GM19023 (cell line): ENCODE measurements around the gene TCF7.

Source experiments
- ATAC-seq: cut with Tn5 transposase; IDR thresholded peaks from one replicate; pipeline ENCODE4 v1.9.1; 2021; ENCODE audit warnings: mild to moderate bottlenecking, moderate library complexity; ENCODE audit not compliant: unreplicated experiment

TCF7 gene

GRCh38 chr5:134113902-134114875, at the start of gene TCF7:
Gene TCF7, plus strand, starts transcription at chr5:134114681. Its CDS starts 226 bp downstream, at chr5:134114907.
- ATAC-seq = peak; percentile 81

GRCh38 chr5:134069553-134069952, 44.9 kb upstream of the TCF7 start:
- no peak for ATAC-seq

- peak; percentile 40 for ATAC-seq
Observed at GRCh38 chr5:134070725-134071613, 43.5 kb upstream of the TCF7 start.

- ATAC-seq = peak; percentile 44
Observed at GRCh38 chr5:134071614-134072207, 42.8 kb upstream of the TCF7 start.

GRCh38 chr5:134072471-134073210, 41.8 kb upstream of the TCF7 start:
- no peak for ATAC-seq

GRCh38 chr5:134073404-134073803, 41.1 kb upstream of the TCF7 start:
- no peak for ATAC-seq

- no peak for ATAC-seq
Observed at GRCh38 chr5:134075102-134075501, 39.4 kb upstream of the TCF7 start.

GRCh38 chr5:134077926-134078580, 36.4 kb upstream of the TCF7 start:
- no peak for ATAC-seq

GRCh38 chr5:134079748-134080581, 34.5 kb upstream of the TCF7 start:
- ATAC-seq = no peak

GRCh38 chr5:134082264-134082992, 32.1 kb upstream of the TCF7 start:
- no peak for ATAC-seq

- ATAC-seq = no peak
Observed at GRCh38 chr5:134083517-134083916, 31.0 kb upstream of the TCF7 start.

GRCh38 chr5:134084022-134084565, 30.4 kb upstream of the TCF7 start:
- no peak for ATAC-seq

- no peak for ATAC-seq
Observed at GRCh38 chr5:134084570-134084969, 29.9 kb upstream of the TCF7 start.

- ATAC-seq = no peak
Observed at GRCh38 chr5:134085411-134085810, 29.1 kb upstream of the TCF7 start.

GRCh38 chr5:134086225-134086942, 28.1 kb upstream of the TCF7 start:
- no peak for ATAC-seq

GRCh38 chr5:134086943-134087305, 27.6 kb upstream of the TCF7 start:
- ATAC-seq = no peak

GRCh38 chr5:134088291-134088690, 26.2 kb upstream of the TCF7 start:
- ATAC-seq = no peak
